Smooth muscle cell (in vitro differentiated cells): ENCODE data around the gene CACHD1. TPM values are rescaled to one million over a fixed set of nuclear protein-coding genes. Genes with fewer than 3 reads are reported as not detected.
A peak's percentile ranks its signal among the peaks of the same experiment; 100 is the strongest.

Source experiments
- DNase-seq: peaks from one replicate; lab custom pipeline; 2025; ENCODE audit not compliant: unreplicated experiment; lab: John Stamatoyannopoulos, UW
- H2AFZ ChIP-seq: fragments of 200-600 bp; sonication (generic); 2 replicates; pipeline ENCODE4 v1.6.0; 2016; ENCODE audit warnings: antibody characterized with exemption, low read depth, mild to moderate bottlenecking
- H3F3A ChIP-seq: fragments of 200-600 bp; sonication (generic); 2 replicates; pipeline ENCODE4 v1.6.0; 2017; ENCODE audit warnings: antibody characterized with exemption, low read depth
- H3K27ac ChIP-seq: fragments of 200-600 bp; sonication (generic); 2 replicates; pipeline ENCODE4 v1.5.1; 2016; ENCODE audit warnings: low read depth, mild to moderate bottlenecking
- H3K27me3 ChIP-seq: fragments of 200-600 bp; sonication (generic); 2 replicates; pipeline ENCODE4 v1.6.1; 2016; ENCODE audit warnings: low read depth, mild to moderate bottlenecking
- H3K36me3 ChIP-seq: fragments of 200-600 bp; sonication (generic); 2 replicates; pipeline ENCODE4 v1.5.1; 2016; ENCODE audit warnings: low read depth
- H3K4me1 ChIP-seq: fragments of 200-600 bp; sonication (generic); 2 replicates; pipeline ENCODE4 v1.5.1; 2016; ENCODE audit warnings: low read depth
- H3K4me2 ChIP-seq: fragments of 200-600 bp; sonication (generic); 2 replicates; pipeline ENCODE4 v1.6.0; 2016; ENCODE audit warnings: mild to moderate bottlenecking
- H3K4me3 ChIP-seq: fragments of 200-600 bp; sonication (generic); 2 replicates; pipeline ENCODE4 v1.5.1; 2016; ENCODE audit warnings: mild to moderate bottlenecking
- H3K79me2 ChIP-seq: fragments of 200-600 bp; sonication (generic); 2 replicates; pipeline ENCODE4 v1.6.0; 2016; ENCODE audit warnings: low read depth, mild to moderate bottlenecking
- H3K9ac ChIP-seq: fragments of 200-600 bp; sonication (generic); 2 replicates; pipeline ENCODE4 v1.6.0; 2016; ENCODE audit warnings: low read depth
- H3K9me3 ChIP-seq: fragments of 200-600 bp; sonication (generic); replicated peaks from 2 replicates; pipeline ENCODE4 v1.5.1; 2016; ENCODE audit warnings: low read depth
- H4K20me1 ChIP-seq: fragments of 200-600 bp; sonication (generic); 2 replicates; pipeline ENCODE4 v1.6.0; 2016; ENCODE audit warnings: low read depth
- WGBS: methylation state at CpG from one replicate; pipeline ENCODE4 v1.1.7; 2016; ENCODE audit warnings: low lambda C conversion rate; 5-methylcytosine and 5-hydroxymethylcytosine counted together
- polyA plus RNA-seq: library from polyadenylated mRNA; unstranded; fragments of >200 nt; fragmentation: Nextera tagmentation; extraction: Ambion mirVana; gene quantifications from 2 replicates; pipeline ENCODE4 v1.2.1, GENCODE V29; 2016
- total RNA-seq: library from RNA; depleted of rRNA; stranded (reverse); fragments of >200 nt; gene quantifications from 2 replicates; pipeline ENCODE4 v1.2.3, GENCODE V29; 2014
- TF ChIP-seq, protein P1 (sequence below): fragments of 200-600 bp; sonication (generic); IDR thresholded peaks from 2 replicates; pipeline ENCODE4 v1.5.1; 2017; ENCODE audit warnings: borderline replicate concordance, mild to moderate bottlenecking, antibody characterized with exemption; ENCODE audit not compliant: insufficient read depth, poor library complexity, severe bottlenecking

Gene CACHD1
- total and polyA plus RNA-seq, 2 experiments from 2014 or later, result 12.9 to 20.8 TPM

DNA sequence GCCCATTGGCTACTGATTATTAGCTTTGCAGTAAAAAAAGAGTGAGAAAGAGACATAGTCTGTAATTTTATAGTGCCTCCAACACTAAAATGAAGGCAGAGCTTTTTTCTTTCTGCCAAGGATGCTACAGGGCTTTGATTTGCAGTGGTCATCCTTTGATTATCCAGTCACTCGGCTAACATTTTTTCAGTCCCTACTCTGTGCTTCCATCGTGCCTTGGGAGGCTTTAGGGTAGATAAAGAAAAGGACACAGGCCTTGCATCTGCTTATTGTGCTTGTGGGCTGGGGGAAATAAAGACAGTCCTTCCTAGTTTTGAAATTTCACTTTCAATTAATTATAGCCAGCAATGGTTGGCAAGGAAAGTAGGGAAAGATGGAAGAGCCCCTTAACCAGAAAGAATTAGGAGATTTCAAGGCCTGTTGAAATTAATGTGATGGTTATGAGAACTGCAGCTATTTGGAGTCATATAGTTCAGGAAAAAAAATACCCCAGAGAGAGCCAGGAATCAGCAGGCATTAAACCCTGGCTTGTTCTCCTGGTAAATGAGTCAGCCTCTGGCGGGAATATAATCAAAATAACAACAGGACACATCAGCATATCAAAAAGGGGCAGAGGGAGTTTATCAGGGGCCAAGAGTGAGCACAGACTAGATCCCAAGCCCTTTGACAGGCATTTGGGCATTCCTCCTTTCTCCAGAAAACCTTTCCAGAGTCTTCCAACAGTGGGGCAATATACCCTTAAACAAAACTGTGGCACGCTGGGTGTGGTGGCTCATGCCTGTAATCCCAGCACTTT lies 27.4 kb downstream of the CACHD1 start:
- H3K36me3 ChIP-seq, result no peaks in the 10 kb centered on the region
- DNase-seq, result no peak
- H3K4me3 ChIP-seq, result no peak overlapping the region
- no peaks in the 10 kb centered on the region for H4K20me1 ChIP-seq
- no peak overlapping the region for H3K9ac ChIP-seq
- no peak overlapping the region for H2AFZ ChIP-seq
- H3K9me3 ChIP-seq, result no peaks in the 10 kb centered on the region
- H3K27ac ChIP-seq, result peak overlapping the region; percentile 65
- peaks cover 4% of the 10 kb centered on the region for H3F3A ChIP-seq
- H3K4me2 ChIP-seq, result peak overlapping the region; percentile 65
- no peaks in the 10 kb centered on the region for H3K27me3 ChIP-seq
- H3K4me1 ChIP-seq, result peaks cover 49% of the 10 kb centered on the region
- 35% methylated on average over 4 of the region's 4 CpGs for WGBS
- peaks cover 45% of the 10 kb centered on the region for H3K79me2 ChIP-seq
- TF ChIP-seq, protein P1, sequence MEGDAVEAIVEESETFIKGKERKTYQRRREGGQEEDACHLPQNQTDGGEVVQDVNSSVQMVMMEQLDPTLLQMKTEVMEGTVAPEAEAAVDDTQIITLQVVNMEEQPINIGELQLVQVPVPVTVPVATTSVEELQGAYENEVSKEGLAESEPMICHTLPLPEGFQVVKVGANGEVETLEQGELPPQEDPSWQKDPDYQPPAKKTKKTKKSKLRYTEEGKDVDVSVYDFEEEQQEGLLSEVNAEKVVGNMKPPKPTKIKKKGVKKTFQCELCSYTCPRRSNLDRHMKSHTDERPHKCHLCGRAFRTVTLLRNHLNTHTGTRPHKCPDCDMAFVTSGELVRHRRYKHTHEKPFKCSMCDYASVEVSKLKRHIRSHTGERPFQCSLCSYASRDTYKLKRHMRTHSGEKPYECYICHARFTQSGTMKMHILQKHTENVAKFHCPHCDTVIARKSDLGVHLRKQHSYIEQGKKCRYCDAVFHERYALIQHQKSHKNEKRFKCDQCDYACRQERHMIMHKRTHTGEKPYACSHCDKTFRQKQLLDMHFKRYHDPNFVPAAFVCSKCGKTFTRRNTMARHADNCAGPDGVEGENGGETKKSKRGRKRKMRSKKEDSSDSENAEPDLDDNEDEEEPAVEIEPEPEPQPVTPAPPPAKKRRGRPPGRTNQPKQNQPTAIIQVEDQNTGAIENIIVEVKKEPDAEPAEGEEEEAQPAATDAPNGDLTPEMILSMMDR, result no peak

DNA sequence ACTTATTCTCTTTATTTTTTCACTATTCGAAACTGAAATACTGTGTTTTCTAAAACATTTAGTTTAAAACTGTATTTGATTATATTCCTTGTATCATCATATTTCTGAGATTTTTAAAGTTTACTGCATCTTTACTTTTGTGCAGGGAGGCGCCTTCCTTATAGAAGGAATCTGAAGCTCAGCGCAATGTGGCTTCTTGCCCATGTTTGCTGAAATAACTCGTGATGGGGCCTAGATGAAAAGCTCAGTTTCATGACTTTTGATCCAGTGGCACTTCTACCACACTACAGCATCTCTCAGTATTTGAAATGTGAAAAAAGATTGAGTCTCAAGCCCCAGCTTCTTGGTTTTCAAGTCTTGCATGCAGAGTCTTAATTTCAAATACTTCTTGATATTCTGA lies 28.4 kb downstream of the CACHD1 start:
- peaks cover 36% of the 10 kb centered on the region for H3K79me2 ChIP-seq
- TF ChIP-seq, protein P1, result no peak

DNA sequence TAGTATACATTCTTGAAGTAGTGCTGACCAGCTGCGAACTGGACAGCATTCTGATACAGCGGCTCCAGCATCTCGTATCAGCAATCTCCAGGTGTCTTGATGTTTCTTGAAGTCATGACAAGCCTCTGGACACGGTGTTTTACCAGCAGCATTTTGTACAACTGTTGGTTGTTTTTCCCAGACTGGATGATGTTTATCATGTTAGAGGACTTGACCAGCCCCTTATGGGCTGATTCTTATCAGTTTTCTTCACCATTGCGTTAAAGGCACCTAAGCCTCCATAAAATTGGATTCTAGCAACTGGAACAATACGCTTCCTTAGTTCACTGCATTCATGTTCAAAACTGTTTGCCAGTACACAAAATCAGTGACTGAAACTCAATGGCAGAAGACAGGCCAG lies 29.1 kb downstream of the CACHD1 start:
- Histone ChIP-seq H3K4me1 (peaks cover 58% of the 10 kb centered on the region), H3F3A (peaks cover 10% of the 10 kb centered on the region), H2AFZ (no peak overlapping the region), H3K79me2 (peaks cover 29% of the 10 kb centered on the region), H3K4me3 (no peak overlapping the region), H3K4me2 (no peak overlapping the region), H3K27ac (no peak overlapping the region), H3K9me3 (no peaks in the 10 kb centered on the region), H3K9ac (no peak overlapping the region), H4K20me1 (no peaks in the 10 kb centered on the region), H3K36me3 (no peaks in the 10 kb centered on the region), H3K27me3 (no peaks in the 10 kb centered on the region)
- no peak for DNase-seq
- WGBS, result 85% methylated on average over 6 of the region's 6 CpGs
- TF ChIP-seq, protein P1, result no peak

More for the DNA sequence above, 28.4 kb downstream of the CACHD1 start:
- Histone ChIP-seq H3K4me2 (no peak overlapping the region), H3K27ac (no peak overlapping the region), H3K27me3 (no peaks in the 10 kb centered on the region), H3K4me1 (peaks cover 51% of the 10 kb centered on the region), H3K4me3 (no peak overlapping the region), H3K36me3 (no peaks in the 10 kb centered on the region), H3K9ac (no peak overlapping the region), H4K20me1 (no peaks in the 10 kb centered on the region), H3F3A (peaks cover 4% of the 10 kb centered on the region), H2AFZ (no peak overlapping the region), H3K9me3 (no peaks in the 10 kb centered on the region)
- no peak for DNase-seq
- WGBS, result 95% methylated on average over 4 of the region's 4 CpGs

DNA sequence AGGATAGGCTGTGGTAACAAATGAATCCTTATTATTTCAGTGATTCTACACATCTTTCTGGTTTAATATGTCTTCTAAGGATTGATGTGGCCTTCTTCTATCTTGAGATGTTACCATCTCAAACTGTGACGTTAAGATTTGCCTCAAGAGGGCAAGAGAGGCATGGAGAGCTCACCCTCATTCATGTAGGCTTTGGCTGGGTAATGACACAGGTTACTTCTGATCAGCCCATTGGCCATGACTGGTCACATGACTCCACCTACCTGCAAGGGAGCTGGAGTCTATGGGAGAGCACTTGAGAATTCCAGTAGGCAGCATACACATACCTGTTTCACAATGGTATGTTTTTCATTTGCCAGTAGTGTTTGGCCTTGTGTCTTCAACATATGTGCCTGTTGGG lies 30.0 kb downstream of the CACHD1 start:
- WGBS, result 88% methylated on average over 1 of the region's 1 CpG
- no peaks in the 10 kb centered on the region for H3K27me3 ChIP-seq
- no peak overlapping the region for H3K27ac ChIP-seq
- H3K9ac ChIP-seq, result no peak overlapping the region
- no peak overlapping the region for H3K4me3 ChIP-seq
- H3K4me2 ChIP-seq, result no peak overlapping the region
- H3K9me3 ChIP-seq, result no peaks in the 10 kb centered on the region
- TF ChIP-seq, protein P1, result no peak
- no peak overlapping the region for H2AFZ ChIP-seq
- peaks cover 58% of the 10 kb centered on the region for H3K4me1 ChIP-seq
- H4K20me1 ChIP-seq, result no peaks in the 10 kb centered on the region
- H3F3A ChIP-seq, result peaks cover 11% of the 10 kb centered on the region
- DNase-seq, result no peak
- no peaks in the 10 kb centered on the region for H3K36me3 ChIP-seq
- peaks cover 25% of the 10 kb centered on the region for H3K79me2 ChIP-seq
